MM.1S (cell line): ENCODE results near the gene ELOVL1.

Experiments
- DNase-seq: peaks from one replicate; pipeline ENCODE4 v3.0.0-alpha.2; 2015
- H2AFZ ChIP-seq: fragments of 300-600 bp; sonication (generic); 2 replicates; pipeline ENCODE4 v1.6.0; 2016; ENCODE audit warnings: antibody characterized with exemption, low read length
- H3F3A ChIP-seq: fragments of 300-600 bp; sonication (generic); 2 replicates; pipeline ENCODE4 v1.6.1; 2016; ENCODE audit warnings: mild to moderate bottlenecking, antibody characterized with exemption, low read length, moderate library complexity, mixed read lengths; ENCODE audit not compliant: insufficient read depth
- H3K27ac ChIP-seq: fragments of 300-600 bp; sonication (generic); 2 replicates; pipeline ENCODE4 v1.5.1; 2016; ENCODE audit warnings: mild to moderate bottlenecking, low read length
- H3K27me3 ChIP-seq: fragments of 300-600 bp; sonication (generic); replicated peaks from 2 replicates; pipeline ENCODE4 v1.6.0; 2016; ENCODE audit warnings: low read length; ENCODE audit not compliant: insufficient read depth
- H3K36me3 ChIP-seq: fragments of 300-600 bp; sonication (generic); replicated peaks from 2 replicates; pipeline ENCODE4 v1.6.1; 2016; ENCODE audit warnings: mild to moderate bottlenecking, low read length, mixed read lengths; ENCODE audit not compliant: insufficient read depth
- H3K4me1 ChIP-seq: fragments of 300-600 bp; sonication (generic); 2 replicates; pipeline ENCODE4 v1.6.1; 2016; ENCODE audit warnings: low read length, mixed read lengths
- H3K4me2 ChIP-seq: fragments of 300-600 bp; sonication (generic); 2 replicates; pipeline ENCODE4 v1.6.0; 2016; ENCODE audit warnings: low read depth, low read length
- H3K4me3 ChIP-seq: fragments of 300-600 bp; sonication (generic); 2 replicates; pipeline ENCODE4 v1.5.1; 2016; ENCODE audit warnings: low read length, mixed read lengths
- H3K79me2 ChIP-seq: fragments of 300-600 bp; sonication (generic); 2 replicates; pipeline ENCODE4 v1.6.1; 2016; ENCODE audit warnings: mixed run types, low read length, mixed read lengths
- H3K9ac ChIP-seq: fragments of 300-600 bp; sonication (generic); 2 replicates; pipeline ENCODE4 v1.6.1; 2016; ENCODE audit warnings: low read length, mixed read lengths
- H3K9me2 ChIP-seq: fragments of 300-600 bp; sonication (generic); replicated peaks from 2 replicates; pipeline ENCODE4 v1.6.1; 2016; ENCODE audit warnings: mild to moderate bottlenecking, low read length, mixed read lengths; ENCODE audit not compliant: insufficient read depth
- H3K9me3 ChIP-seq: fragments of 300-600 bp; sonication (generic); replicated peaks from 2 replicates; pipeline ENCODE4 v1.6.1; 2016; ENCODE audit warnings: mild to moderate bottlenecking, low read length, mixed read lengths; ENCODE audit not compliant: insufficient read depth
- H4K20me1 ChIP-seq: fragments of 300-600 bp; sonication (generic); 2 replicates; pipeline ENCODE4 v1.6.1; 2016; ENCODE audit warnings: mild to moderate bottlenecking, low read length, moderate library complexity, mixed read lengths; ENCODE audit not compliant: insufficient read depth
- EZH2 ChIP-seq: fragments of 300-600 bp; sonication (generic); optimal IDR thresholded peaks from 2 replicates; pipeline ENCODE3; 2017; ENCODE audit warnings: low read depth, mild to moderate bottlenecking, antibody characterized with exemption, low read length, mixed read lengths
- EZH2phosphoT487 ChIP-seq: fragments of 300-600 bp; sonication (generic); IDR thresholded peaks from 2 replicates; pipeline ENCODE4 v1.6.1; 2018; ENCODE audit warnings: antibody characterized with exemption, low read length
- TF ChIP-seq, protein P1 (sequence below): fragments of 300-600 bp; sonication (generic); IDR thresholded peaks from 2 replicates; pipeline ENCODE4 v1.5.1; 2016; ENCODE audit warnings: antibody characterized with exemption, low read length, mixed read lengths

Gene ELOVL1

GRCh38 chr1:43346636-43347035, 21.2 kb downstream of the ELOVL1 start:
- Histone ChIP-seq H3K9ac (no peak overlapping the region), H3K27ac (no peak overlapping the region), H3K4me1 (peaks cover 10% of the 10 kb centered on the region), H3K36me3 (no peaks in the 10 kb centered on the region), H3K9me2 (no peaks in the 10 kb centered on the region), H3K79me2 (no peaks in the 10 kb centered on the region), H3F3A (peaks cover 9% of the 10 kb centered on the region), H4K20me1 (no peaks in the 10 kb centered on the region), H3K9me3 (no peaks in the 10 kb centered on the region), H3K4me3 (no peak overlapping the region), H2AFZ (no peak overlapping the region), H3K27me3 (0 out of 2 replicates have a peak, but pooled peaks cover 6% of the 10 kb centered on the region), H3K4me2 (no peak overlapping the region)
- no peak for DNase-seq
- TF ChIP-seq, protein P1, sequence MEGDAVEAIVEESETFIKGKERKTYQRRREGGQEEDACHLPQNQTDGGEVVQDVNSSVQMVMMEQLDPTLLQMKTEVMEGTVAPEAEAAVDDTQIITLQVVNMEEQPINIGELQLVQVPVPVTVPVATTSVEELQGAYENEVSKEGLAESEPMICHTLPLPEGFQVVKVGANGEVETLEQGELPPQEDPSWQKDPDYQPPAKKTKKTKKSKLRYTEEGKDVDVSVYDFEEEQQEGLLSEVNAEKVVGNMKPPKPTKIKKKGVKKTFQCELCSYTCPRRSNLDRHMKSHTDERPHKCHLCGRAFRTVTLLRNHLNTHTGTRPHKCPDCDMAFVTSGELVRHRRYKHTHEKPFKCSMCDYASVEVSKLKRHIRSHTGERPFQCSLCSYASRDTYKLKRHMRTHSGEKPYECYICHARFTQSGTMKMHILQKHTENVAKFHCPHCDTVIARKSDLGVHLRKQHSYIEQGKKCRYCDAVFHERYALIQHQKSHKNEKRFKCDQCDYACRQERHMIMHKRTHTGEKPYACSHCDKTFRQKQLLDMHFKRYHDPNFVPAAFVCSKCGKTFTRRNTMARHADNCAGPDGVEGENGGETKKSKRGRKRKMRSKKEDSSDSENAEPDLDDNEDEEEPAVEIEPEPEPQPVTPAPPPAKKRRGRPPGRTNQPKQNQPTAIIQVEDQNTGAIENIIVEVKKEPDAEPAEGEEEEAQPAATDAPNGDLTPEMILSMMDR: no peak

DNA sequence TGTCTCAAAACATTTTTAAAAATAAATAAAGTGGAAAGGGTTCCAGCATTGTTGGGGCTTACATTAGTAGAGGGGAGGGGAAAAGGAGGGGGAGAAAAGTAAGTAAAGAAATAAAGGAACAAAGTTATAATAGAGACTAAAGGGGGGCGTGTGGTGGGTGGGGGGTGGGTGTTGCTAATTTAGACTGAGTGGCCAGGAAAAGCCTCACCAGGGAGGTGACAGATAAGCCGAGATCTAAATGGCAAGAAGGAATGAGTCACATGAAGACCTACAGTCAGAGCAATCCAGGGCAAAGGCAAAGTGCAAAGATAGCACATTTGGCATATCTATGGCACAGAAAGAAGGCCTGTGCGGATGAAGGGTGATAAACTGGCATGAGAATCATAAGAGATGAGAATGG, 22.7 kb downstream of the ELOVL1 start:
- H3K27me3 ChIP-seq: peaks cover 12% of the 10 kb centered on the region; the same call in 1 of the 2 replicates
- peaks cover 7% of the 10 kb centered on the region for H3K4me1 ChIP-seq
- no peak overlapping the region for H2AFZ ChIP-seq
- H3K9ac ChIP-seq: no peak overlapping the region
- H3K79me2 ChIP-seq: no peaks in the 10 kb centered on the region
- H3K27ac ChIP-seq: no peak overlapping the region
- DNase-seq: no peak
- H3K4me2 ChIP-seq: no peak overlapping the region
- TF ChIP-seq, protein P1: no peak
- TF ChIP-seq EZH2phosphoT487 (no peak), EZH2 (no peak)
- H4K20me1 ChIP-seq: no peaks in the 10 kb centered on the region
- H3K9me3 ChIP-seq: no peaks in the 10 kb centered on the region
- peaks cover 7% of the 10 kb centered on the region for H3F3A ChIP-seq
- no peak overlapping the region for H3K4me3 ChIP-seq
- H3K36me3 ChIP-seq: no peaks in the 10 kb centered on the region
- H3K9me2 ChIP-seq: no peaks in the 10 kb centered on the region

DNA sequence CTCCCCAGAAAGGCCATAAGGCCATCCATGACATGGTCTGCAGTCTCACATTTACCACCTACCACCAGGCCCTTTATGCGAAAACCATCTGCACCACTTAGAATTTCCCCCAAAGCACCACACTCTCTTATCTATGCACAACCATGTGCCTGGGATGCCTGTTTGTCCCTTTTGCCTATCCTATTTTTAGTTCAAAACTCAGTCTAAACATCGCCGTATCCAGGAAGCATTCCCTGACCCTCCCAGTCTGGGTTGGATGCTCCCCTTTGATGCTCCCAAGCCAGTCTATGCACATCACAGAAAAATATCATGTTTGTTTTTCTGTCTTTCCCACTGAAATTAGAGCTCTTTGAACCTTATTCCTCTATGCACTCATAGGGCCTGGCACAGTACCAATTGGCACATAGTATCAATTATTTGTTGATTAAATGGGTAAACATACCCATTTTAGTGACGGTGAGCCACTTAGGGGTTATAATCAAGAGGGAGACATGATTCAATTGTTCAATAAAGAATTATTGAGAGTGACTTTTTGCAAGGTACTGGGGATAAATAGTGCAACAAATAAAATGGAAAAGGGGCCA, 23.5 kb downstream of the ELOVL1 start:
- H3F3A ChIP-seq: no peaks in the 10 kb centered on the region; the same call in 1 of the 2 replicates
- H2AFZ ChIP-seq: no peak overlapping the region
- H3K36me3 ChIP-seq: no peaks in the 10 kb centered on the region
- no peak overlapping the region for H3K9ac ChIP-seq
- no peaks in the 10 kb centered on the region for H3K9me2 ChIP-seq
- DNase-seq: no peak
- H3K4me3 ChIP-seq: no peak overlapping the region
- H3K79me2 ChIP-seq: no peaks in the 10 kb centered on the region
- no peaks in the 10 kb centered on the region for H4K20me1 ChIP-seq
- H3K9me3 ChIP-seq: no peaks in the 10 kb centered on the region
- H3K27me3 ChIP-seq: peaks cover 12% of the 10 kb centered on the region; the same call in 1 of the 2 replicates
- H3K4me1 ChIP-seq: no peaks in the 10 kb centered on the region; the same call in 1 of the 2 replicates
- H3K27ac ChIP-seq: no peak overlapping the region
- H3K4me2 ChIP-seq: no peak overlapping the region
- TF ChIP-seq, protein P1: no peak
- no peak for TF ChIP-seq EZH2
- TF ChIP-seq EZH2phosphoT487: no peak
